WTC11 (cell line): ENCODE data around the gene PACS1. TPM values are rescaled to one million over a fixed set of nuclear protein-coding genes. Genes with fewer than 3 reads are reported as not detected.
A peak's percentile ranks its signal among the peaks of the same experiment; 100 is the strongest.

Experiments
- ATAC-seq: fragments of 200-7000 bp; cut with Tn5 transposase; 2 replicates; pipeline ENCODE4 v1.10.0; 2021; ENCODE audit warnings: mild to moderate bottlenecking, moderate library complexity
- CTCF ChIA-PET: fragments of 300-600 bp; sonication (Branson Sonifier 250); formaldehyde crosslinking; loops from one replicate; lab custom pipeline; 2021; ENCODE audit warnings: antibody characterized with exemption; lab: Charles Lee
- POLR2A ChIA-PET: fragments of 350-600 bp; sonication (Branson Sonifier 250); formaldehyde crosslinking; loops from one replicate; lab custom pipeline; 2021; ENCODE audit warnings: antibody characterized with exemption; lab: Charles Lee
- DNase-seq: peaks from one replicate; pipeline ENCODE4 v3.0.0; 2021; ENCODE audit warnings: low spot score
- H3K27ac Mint-ChIP-seq: 2 replicates; pipeline ENCODE4 v1.8.0; 2021; ENCODE audit warnings: mixed read lengths
- H3K27me3 Mint-ChIP-seq: 2 replicates; pipeline ENCODE4 v1.8.0; 2021; ENCODE audit warnings: low read depth, mild to moderate bottlenecking, moderate library complexity, mixed read lengths
- H3K36me3 Mint-ChIP-seq: 2 replicates; pipeline ENCODE4 v1.8.0; 2021; ENCODE audit warnings: mixed read lengths
- H3K4me1 Mint-ChIP-seq: 2 replicates; pipeline ENCODE4 v1.8.0; 2022; ENCODE audit warnings: mixed read lengths
- H3K4me3 Mint-ChIP-seq: 2 replicates; pipeline ENCODE4 v1.8.0; 2021; ENCODE audit warnings: mild to moderate bottlenecking, moderate library complexity, mixed read lengths
- H3K9me3 Mint-ChIP-seq: 2 replicates; pipeline ENCODE4 v1.8.0; 2021; ENCODE audit warnings: mixed read lengths
- E2F4 ChIP-seq: sonication (generic); formaldehyde crosslinking; IDR thresholded peaks from 2 replicates; pipeline ENCODE4 v1.8.1; 2022; ENCODE audit warnings: low read depth, mild to moderate bottlenecking, moderate library complexity, missing genetic modification reagents, borderline replicate concordance
- GTF2I ChIP-seq: fragments of 250-450 bp; sonication (Bioruptor Pico); conservative IDR thresholded peaks from 2 replicates; pipeline ENCODE4 v1.4.0; 2021; ENCODE audit warnings: mild to moderate bottlenecking
- JAZF1 ChIP-seq: fragments of 250-450 bp; sonication (Bioruptor Pico); IDR thresholded peaks from 2 replicates; pipeline ENCODE4 v1.9.0; 2021; ENCODE audit warnings: moderate library complexity, mild to moderate bottlenecking, inconsistent platforms
- JUN ChIP-seq: sonication (generic); formaldehyde crosslinking; IDR thresholded peaks from 2 replicates; pipeline ENCODE4 v1.8.0; 2023; ENCODE audit warnings: mild to moderate bottlenecking, missing genetic modification reagents
- MAX ChIP-seq: sonication (generic); formaldehyde crosslinking; IDR thresholded peaks from 2 replicates; pipeline ENCODE4 v1.8.0; 2022; ENCODE audit warnings: mild to moderate bottlenecking, missing genetic modification reagents
- MXD4 ChIP-seq: fragments of 250-450 bp; sonication (Bioruptor Pico); IDR thresholded peaks from 2 replicates; pipeline ENCODE4 v1.8.0; 2021; ENCODE audit warnings: mild to moderate bottlenecking, moderate library complexity, borderline replicate concordance
- OVOL2 ChIP-seq: fragments of 250-450 bp; sonication (Bioruptor Pico); IDR thresholded peaks from 2 replicates; pipeline ENCODE4 v1.9.0; 2021; ENCODE audit warnings: mild to moderate bottlenecking, borderline replicate concordance
- PREB ChIP-seq: sonication (generic); formaldehyde crosslinking; IDR thresholded peaks from 2 replicates; pipeline ENCODE4 v1.8.1; 2022; ENCODE audit warnings: mild to moderate bottlenecking, missing genetic modification reagents, moderate library complexity, borderline replicate concordance
- PRRX2 ChIP-seq: fragments of 250-450 bp; sonication (Bioruptor Pico); IDR thresholded peaks from 2 replicates; pipeline ENCODE4 v1.8.0; 2021; ENCODE audit warnings: mild to moderate bottlenecking
- SP1 ChIP-seq: sonication (generic); formaldehyde crosslinking; conservative IDR thresholded peaks from 2 replicates; pipeline ENCODE4 v1.8.1; 2022; ENCODE audit warnings: missing genetic modification reagents
- TEAD4 ChIP-seq: sonication (generic); formaldehyde crosslinking; IDR thresholded peaks from 2 replicates; pipeline ENCODE4 v1.8.0; 2022; ENCODE audit warnings: mild to moderate bottlenecking, missing genetic modification reagents
- ZNF121 ChIP-seq: sonication (generic); formaldehyde crosslinking; IDR thresholded peaks from 2 replicates; pipeline ENCODE4 v1.8.0; 2023; ENCODE audit warnings: missing genetic modification reagents
- ZNF281 ChIP-seq: sonication (generic); formaldehyde crosslinking; IDR thresholded peaks from 2 replicates; pipeline ENCODE4 v1.8.0; 2023; ENCODE audit warnings: mild to moderate bottlenecking, missing genetic modification reagents
- ZNF396 ChIP-seq: fragments of 250-450 bp; sonication (Bioruptor Pico); IDR thresholded peaks from 2 replicates; pipeline ENCODE4 v1.8.0; 2021; ENCODE audit warnings: mild to moderate bottlenecking, moderate library complexity, borderline replicate concordance
- ZNF423 ChIP-seq: fragments of 250-450 bp; sonication (Bioruptor Pico); IDR thresholded peaks from 2 replicates; pipeline ENCODE4 v2.1.2; 2022; ENCODE audit warnings: mild to moderate bottlenecking, moderate library complexity
- total RNA-seq: library from RNA; stranded (reverse); gene quantifications from 3 replicates; pipeline ENCODE4 v1.2.3, GENCODE V29; 2021
- TF ChIP-seq, protein P1 (sequence below): sonication (generic); formaldehyde crosslinking; IDR thresholded peaks from 2 replicates; pipeline ENCODE4 v1.8.0; 2022; ENCODE audit warnings: mild to moderate bottlenecking, missing genetic modification reagents
- TF ChIP-seq, protein P2 (sequence below): sonication (generic); formaldehyde crosslinking; IDR thresholded peaks from 2 replicates; pipeline ENCODE4 v1.8.0; 2022; ENCODE audit warnings: mild to moderate bottlenecking, missing genetic modification reagents
- TF ChIP-seq, protein P3 (sequence below): fragments of 250-450 bp; sonication (Bioruptor Pico); IDR thresholded peaks from 2 replicates; pipeline ENCODE4 v1.9.0; 2021; ENCODE audit warnings: mild to moderate bottlenecking, borderline replicate concordance

PACS1 gene
- total RNA-seq, 1 experiment from 2014 or later: 34.8 TPM

DNA sequence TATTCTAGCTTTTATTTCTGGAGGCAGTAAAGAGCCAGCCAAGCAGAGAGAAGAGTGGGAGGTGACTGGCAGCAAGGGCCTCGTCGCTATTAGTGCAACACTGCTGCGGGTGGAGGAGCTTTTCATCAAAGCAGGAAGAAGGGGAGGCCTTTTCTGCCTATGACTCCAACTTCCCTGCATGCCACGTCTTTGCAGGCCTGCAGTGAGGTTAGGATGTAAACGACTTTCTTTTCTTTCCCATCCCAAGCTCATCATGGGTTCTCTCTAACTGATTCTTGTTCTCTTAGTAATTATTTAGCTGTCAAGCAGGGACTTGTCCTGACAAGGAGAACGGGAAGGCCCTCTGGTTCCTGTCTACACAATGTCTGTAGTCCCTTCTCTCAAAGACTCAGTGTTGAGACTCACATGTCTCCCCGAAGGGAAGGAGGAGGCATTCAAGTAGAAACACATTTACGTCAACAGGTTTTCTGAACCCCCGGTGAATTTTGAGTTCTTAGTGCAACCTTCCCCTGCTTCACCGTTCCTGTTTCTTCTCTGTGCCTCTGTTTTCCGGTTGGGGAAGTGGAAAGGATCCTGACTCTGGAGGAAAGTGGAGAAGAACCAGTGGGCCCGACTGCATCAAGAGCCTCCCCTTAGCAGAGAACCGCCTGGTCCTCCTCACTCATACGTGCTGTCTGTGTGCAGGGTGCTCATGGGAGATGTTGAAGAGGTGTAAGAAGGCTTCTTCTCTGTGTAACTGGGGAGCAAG, 56.9 kb downstream of the PACS1 start:
- DNase-seq: no peak

GRCh38 chr11:66130978-66131377, 60.9 kb downstream of the PACS1 start:
- peaks cover 33% of the 10 kb centered on the region for H3K4me1 Mint-ChIP-seq
- TF ChIP-seq, protein P1, sequence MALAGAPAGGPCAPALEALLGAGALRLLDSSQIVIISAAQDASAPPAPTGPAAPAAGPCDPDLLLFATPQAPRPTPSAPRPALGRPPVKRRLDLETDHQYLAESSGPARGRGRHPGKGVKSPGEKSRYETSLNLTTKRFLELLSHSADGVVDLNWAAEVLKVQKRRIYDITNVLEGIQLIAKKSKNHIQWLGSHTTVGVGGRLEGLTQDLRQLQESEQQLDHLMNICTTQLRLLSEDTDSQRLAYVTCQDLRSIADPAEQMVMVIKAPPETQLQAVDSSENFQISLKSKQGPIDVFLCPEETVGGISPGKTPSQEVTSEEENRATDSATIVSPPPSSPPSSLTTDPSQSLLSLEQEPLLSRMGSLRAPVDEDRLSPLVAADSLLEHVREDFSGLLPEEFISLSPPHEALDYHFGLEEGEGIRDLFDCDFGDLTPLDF (CRISPR knock-in tag): no peak
- no peak for TF ChIP-seq SP1 (CRISPR knock-in tag)
- TF ChIP-seq E2F4 (CRISPR knock-in tag): no peak
- TF ChIP-seq MAX (CRISPR knock-in tag): no peak
- TF ChIP-seq OVOL2 (CRISPR knock-in tag): no peak
- TF ChIP-seq, all 79 proteins: peak for 0
- no peak overlapping the region for H3K4me3 Mint-ChIP-seq
- no peak overlapping the region for H3K27ac Mint-ChIP-seq
- H3K27me3 Mint-ChIP-seq: no peaks in the 10 kb centered on the region
- H3K36me3 Mint-ChIP-seq: no peaks in the 10 kb centered on the region
- CTCF ChIA-PET: no interaction called here
- POLR2A ChIA-PET: no interaction called here
- DNase-seq (no peak), ATAC-seq (no peak)
- H3K9me3 Mint-ChIP-seq: no peaks in the 10 kb centered on the region

More for the DNA sequence above, 56.9 kb downstream of the PACS1 start:
- H3K27ac Mint-ChIP-seq: peak overlapping the region; percentile 88
- H3K4me3 Mint-ChIP-seq: no peak overlapping the region
- H3K27me3 Mint-ChIP-seq: no peaks in the 10 kb centered on the region
- CTCF ChIA-PET: interaction anchor here (0.6 to 1.4 kb wide), 5 partner anchors 58 to 260 kb away, joined by 3 to 4 read pairs (median 3); no protein-coding TSS in a partner anchor
- H3K4me1 Mint-ChIP-seq: peaks cover 32% of the 10 kb centered on the region
- POLR2A ChIA-PET: interaction anchor here (0.5 kb wide), 1 partner anchor 239 kb away, joined by 4 read pairs; the partner anchor contains the start of gene FIBP
- peak; percentile 77 for ATAC-seq
- no peaks in the 10 kb centered on the region for H3K36me3 Mint-ChIP-seq
- no peaks in the 10 kb centered on the region for H3K9me3 Mint-ChIP-seq
- TF ChIP-seq, protein P2, sequence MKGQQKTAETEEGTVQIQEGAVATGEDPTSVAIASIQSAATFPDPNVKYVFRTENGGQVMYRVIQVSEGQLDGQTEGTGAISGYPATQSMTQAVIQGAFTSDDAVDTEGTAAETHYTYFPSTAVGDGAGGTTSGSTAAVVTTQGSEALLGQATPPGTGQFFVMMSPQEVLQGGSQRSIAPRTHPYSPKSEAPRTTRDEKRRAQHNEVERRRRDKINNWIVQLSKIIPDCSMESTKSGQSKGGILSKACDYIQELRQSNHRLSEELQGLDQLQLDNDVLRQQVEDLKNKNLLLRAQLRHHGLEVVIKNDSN (CRISPR knock-in tag): no peak
- TF ChIP-seq ZNF121 (CRISPR knock-in tag): no peak
- no peak for TF ChIP-seq ZNF281
- no peak for TF ChIP-seq MXD4 (CRISPR knock-in tag)
- TF ChIP-seq SP1 (CRISPR knock-in tag): no peak
- no peak for TF ChIP-seq JUN
- TF ChIP-seq PREB (CRISPR knock-in tag): no peak

DNA sequence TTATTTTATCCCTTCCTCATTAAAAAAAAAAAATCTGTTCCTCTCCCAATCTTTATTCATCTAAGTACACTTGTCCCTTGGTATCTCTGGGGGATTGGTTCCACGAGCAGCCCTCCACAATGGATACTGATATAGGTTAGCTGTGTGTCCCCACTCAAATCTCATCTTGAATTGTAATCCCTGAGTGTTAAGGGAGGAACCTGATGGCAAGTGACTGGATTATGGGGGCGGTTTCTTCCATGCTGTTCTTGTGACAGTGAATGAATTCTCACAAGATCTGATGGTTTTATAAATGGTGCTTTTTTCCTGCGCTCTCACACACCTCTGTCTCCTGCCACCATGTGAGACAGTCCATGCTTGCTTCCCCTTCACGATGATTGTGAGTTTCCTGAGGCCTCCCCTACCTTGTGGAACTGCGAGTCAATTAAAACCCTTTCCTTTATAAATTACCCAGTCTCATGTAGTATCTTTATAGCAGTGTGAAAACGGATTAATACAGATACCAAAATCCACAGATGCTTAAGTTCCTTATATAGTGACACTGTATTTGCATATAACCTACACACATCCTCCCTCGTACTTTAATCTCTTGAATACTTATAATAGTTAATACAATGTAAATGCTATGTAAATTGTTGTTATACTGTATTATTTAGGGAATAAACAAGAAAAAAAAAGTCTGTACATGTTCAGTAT, 62.0 kb downstream of the PACS1 start:
- ChIA-PET POLR2A (interaction anchor here (1.1 kb wide), 1 partner anchor 18 kb away, joined by 3 read pairs; no protein-coding TSS in a partner anchor), CTCF (no interaction called here)
- ATAC-seq: no peak
- Mint-ChIP-seq H3K4me1 (peaks cover 22% of the 10 kb centered on the region), H3K36me3 (no peaks in the 10 kb centered on the region), H3K27me3 (no peaks in the 10 kb centered on the region), H3K9me3 (no peaks in the 10 kb centered on the region), H3K27ac (no peak overlapping the region), H3K4me3 (no peak overlapping the region)
- DNase-seq: no peak
- TF ChIP-seq TEAD4 (CRISPR knock-in tag) (no peak), ZNF423 (CRISPR knock-in tag) (no peak), ZNF396 (CRISPR knock-in tag) (no peak), GTF2I (no peak), PRRX2 (CRISPR knock-in tag) (no peak), JAZF1 (no peak)
- TF ChIP-seq, protein P3, sequence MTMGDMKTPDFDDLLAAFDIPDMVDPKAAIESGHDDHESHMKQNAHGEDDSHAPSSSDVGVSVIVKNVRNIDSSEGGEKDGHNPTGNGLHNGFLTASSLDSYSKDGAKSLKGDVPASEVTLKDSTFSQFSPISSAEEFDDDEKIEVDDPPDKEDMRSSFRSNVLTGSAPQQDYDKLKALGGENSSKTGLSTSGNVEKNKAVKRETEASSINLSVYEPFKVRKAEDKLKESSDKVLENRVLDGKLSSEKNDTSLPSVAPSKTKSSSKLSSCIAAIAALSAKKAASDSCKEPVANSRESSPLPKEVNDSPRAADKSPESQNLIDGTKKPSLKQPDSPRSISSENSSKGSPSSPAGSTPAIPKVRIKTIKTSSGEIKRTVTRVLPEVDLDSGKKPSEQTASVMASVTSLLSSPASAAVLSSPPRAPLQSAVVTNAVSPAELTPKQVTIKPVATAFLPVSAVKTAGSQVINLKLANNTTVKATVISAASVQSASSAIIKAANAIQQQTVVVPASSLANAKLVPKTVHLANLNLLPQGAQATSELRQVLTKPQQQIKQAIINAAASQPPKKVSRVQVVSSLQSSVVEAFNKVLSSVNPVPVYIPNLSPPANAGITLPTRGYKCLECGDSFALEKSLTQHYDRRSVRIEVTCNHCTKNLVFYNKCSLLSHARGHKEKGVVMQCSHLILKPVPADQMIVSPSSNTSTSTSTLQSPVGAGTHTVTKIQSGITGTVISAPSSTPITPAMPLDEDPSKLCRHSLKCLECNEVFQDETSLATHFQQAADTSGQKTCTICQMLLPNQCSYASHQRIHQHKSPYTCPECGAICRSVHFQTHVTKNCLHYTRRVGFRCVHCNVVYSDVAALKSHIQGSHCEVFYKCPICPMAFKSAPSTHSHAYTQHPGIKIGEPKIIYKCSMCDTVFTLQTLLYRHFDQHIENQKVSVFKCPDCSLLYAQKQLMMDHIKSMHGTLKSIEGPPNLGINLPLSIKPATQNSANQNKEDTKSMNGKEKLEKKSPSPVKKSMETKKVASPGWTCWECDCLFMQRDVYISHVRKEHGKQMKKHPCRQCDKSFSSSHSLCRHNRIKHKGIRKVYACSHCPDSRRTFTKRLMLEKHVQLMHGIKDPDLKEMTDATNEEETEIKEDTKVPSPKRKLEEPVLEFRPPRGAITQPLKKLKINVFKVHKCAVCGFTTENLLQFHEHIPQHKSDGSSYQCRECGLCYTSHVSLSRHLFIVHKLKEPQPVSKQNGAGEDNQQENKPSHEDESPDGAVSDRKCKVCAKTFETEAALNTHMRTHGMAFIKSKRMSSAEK (CRISPR knock-in tag): no peak
